WTC11 (cell line): ENCODE data around the gene LDAH. TPM values are rescaled to one million over a fixed set of nuclear protein-coding genes. Genes with fewer than 3 reads are reported as not detected.

Experiments used
- CREB1 ChIP-seq: sonication (generic); formaldehyde crosslinking; IDR thresholded peaks from 2 replicates; pipeline ENCODE4 v1.8.0; 2023; ENCODE audit warnings: mild to moderate bottlenecking, missing genetic modification reagents
- CREM ChIP-seq: sonication (generic); formaldehyde crosslinking; IDR thresholded peaks from 2 replicates; pipeline ENCODE4 v1.8.1; 2022; ENCODE audit warnings: mild to moderate bottlenecking, missing genetic modification reagents, moderate library complexity
- EMX1 ChIP-seq: fragments of 250-450 bp; sonication (Bioruptor Pico); IDR thresholded peaks from 2 replicates; pipeline ENCODE4 v1.8.0; 2021; ENCODE audit warnings: mild to moderate bottlenecking
- ETV6 ChIP-seq: sonication (generic); formaldehyde crosslinking; IDR thresholded peaks from 2 replicates; pipeline ENCODE4 v1.8.1; 2022; ENCODE audit warnings: mild to moderate bottlenecking, missing genetic modification reagents
- GRHL2 ChIP-seq: fragments of 250-450 bp; sonication (Bioruptor Pico); IDR thresholded peaks from 2 replicates; pipeline ENCODE4 v1.8.0; 2022; ENCODE audit warnings: mild to moderate bottlenecking, moderate library complexity; ENCODE audit not compliant: insufficient replicate concordance, severe bottlenecking
- IRF2 ChIP-seq: sonication (generic); formaldehyde crosslinking; IDR thresholded peaks from 2 replicates; pipeline ENCODE4 v1.8.0; 2022; ENCODE audit warnings: low read depth, missing genetic modification reagents, borderline replicate concordance
- KAT7 ChIP-seq: sonication (generic); formaldehyde crosslinking; IDR thresholded peaks from 2 replicates; pipeline ENCODE4 v1.8.1; 2023; ENCODE audit warnings: missing genetic modification reagents, mild to moderate bottlenecking, borderline replicate concordance
- MXD4 ChIP-seq: fragments of 250-450 bp; sonication (Bioruptor Pico); IDR thresholded peaks from 2 replicates; pipeline ENCODE4 v1.8.0; 2021; ENCODE audit warnings: mild to moderate bottlenecking, moderate library complexity, borderline replicate concordance
- NFE2L1 ChIP-seq: sonication (generic); formaldehyde crosslinking; IDR thresholded peaks from 2 replicates; pipeline ENCODE4 v1.8.1; 2023; ENCODE audit warnings: missing genetic modification reagents
- OVOL2 ChIP-seq: fragments of 250-450 bp; sonication (Bioruptor Pico); IDR thresholded peaks from 2 replicates; pipeline ENCODE4 v1.9.0; 2021; ENCODE audit warnings: mild to moderate bottlenecking, borderline replicate concordance
- RORB ChIP-seq: fragments of 250-450 bp; sonication (Bioruptor Pico); IDR thresholded peaks from 2 replicates; pipeline ENCODE4 v1.9.0; 2021; ENCODE audit warnings: mild to moderate bottlenecking
- SMAD4 ChIP-seq: sonication (generic); formaldehyde crosslinking; IDR thresholded peaks from 2 replicates; pipeline ENCODE4 v1.8.0; 2022; ENCODE audit warnings: mild to moderate bottlenecking, missing genetic modification reagents
- SOX15 ChIP-seq: fragments of 250-450 bp; sonication (Bioruptor Pico); IDR thresholded peaks from 2 replicates; pipeline ENCODE4 v1.9.0; 2021; ENCODE audit warnings: mild to moderate bottlenecking
- SP1 ChIP-seq: sonication (generic); formaldehyde crosslinking; conservative IDR thresholded peaks from 2 replicates; pipeline ENCODE4 v1.8.1; 2022; ENCODE audit warnings: missing genetic modification reagents
- TP53 ChIP-seq: sonication (generic); formaldehyde crosslinking; IDR thresholded peaks from 2 replicates; pipeline ENCODE4 v1.8.1; 2023; ENCODE audit warnings: mild to moderate bottlenecking, missing genetic modification reagents
- ZBTB21 ChIP-seq: sonication (generic); formaldehyde crosslinking; IDR thresholded peaks from 2 replicates; pipeline ENCODE4 v1.8.1; 2023; ENCODE audit warnings: mild to moderate bottlenecking, missing genetic modification reagents, borderline replicate concordance
- ZNF219 ChIP-seq: sonication (generic); formaldehyde crosslinking; IDR thresholded peaks from 2 replicates; pipeline ENCODE4 v1.8.0; 2023; ENCODE audit warnings: missing genetic modification reagents, mild to moderate bottlenecking, borderline replicate concordance
- ZNF232 ChIP-seq: sonication (generic); formaldehyde crosslinking; IDR thresholded peaks from 2 replicates; pipeline ENCODE4 v1.8.0; 2022; ENCODE audit warnings: mild to moderate bottlenecking, missing genetic modification reagents
- ZNF263 ChIP-seq: sonication (generic); formaldehyde crosslinking; IDR thresholded peaks from 2 replicates; pipeline ENCODE4 v1.8.1; 2022; ENCODE audit warnings: low read depth, mild to moderate bottlenecking, moderate library complexity, missing genetic modification reagents
- ZNF317 ChIP-seq: sonication (generic); formaldehyde crosslinking; IDR thresholded peaks from 2 replicates; pipeline ENCODE4 v1.8.1; 2023; ENCODE audit warnings: low read depth, mild to moderate bottlenecking, moderate library complexity, missing genetic modification reagents, borderline replicate concordance
- ZNF671 ChIP-seq: fragments of 250-450 bp; sonication (Bioruptor Pico); IDR thresholded peaks from 2 replicates; pipeline ENCODE4 v1.8.0; 2021; ENCODE audit warnings: mild to moderate bottlenecking
- total RNA-seq: library from RNA; stranded (reverse); gene quantifications from 3 replicates; pipeline ENCODE4 v1.2.3, GENCODE V29; 2021
- TF ChIP-seq, protein P1 (sequence below): sonication (generic); formaldehyde crosslinking; IDR thresholded peaks from 2 replicates; pipeline ENCODE4 v1.8.0; 2022; ENCODE audit warnings: mild to moderate bottlenecking, missing genetic modification reagents
- TF ChIP-seq, protein P2 (sequence below): sonication (generic); formaldehyde crosslinking; IDR thresholded peaks from 2 replicates; pipeline ENCODE4 v1.8.0; 2022; ENCODE audit warnings: mild to moderate bottlenecking, missing genetic modification reagents
- TF ChIP-seq, protein P3 (sequence below): fragments of 250-450 bp; sonication (Bioruptor Pico); IDR thresholded peaks from 2 replicates; pipeline ENCODE4 v1.9.0; 2021; ENCODE audit warnings: mild to moderate bottlenecking
- TF ChIP-seq, protein P4 (sequence below): sonication (generic); formaldehyde crosslinking; IDR thresholded peaks from 2 replicates; pipeline ENCODE4 v1.8.0; 2023; ENCODE audit warnings: mild to moderate bottlenecking, missing genetic modification reagents
- TF ChIP-seq, protein P5 (sequence below): sonication (generic); formaldehyde crosslinking; IDR thresholded peaks from 2 replicates; pipeline ENCODE4 v1.8.1; 2022; ENCODE audit warnings: mild to moderate bottlenecking, moderate library complexity, missing genetic modification reagents
- TF ChIP-seq, protein P6 (sequence below): sonication (generic); formaldehyde crosslinking; IDR thresholded peaks from 2 replicates; pipeline ENCODE4 v1.8.1; 2022; ENCODE audit warnings: low read depth, missing genetic modification reagents, borderline replicate concordance

The LDAH gene
- total RNA-seq, 1 experiment from 2014 or later, result 20.5 TPM

DNA sequence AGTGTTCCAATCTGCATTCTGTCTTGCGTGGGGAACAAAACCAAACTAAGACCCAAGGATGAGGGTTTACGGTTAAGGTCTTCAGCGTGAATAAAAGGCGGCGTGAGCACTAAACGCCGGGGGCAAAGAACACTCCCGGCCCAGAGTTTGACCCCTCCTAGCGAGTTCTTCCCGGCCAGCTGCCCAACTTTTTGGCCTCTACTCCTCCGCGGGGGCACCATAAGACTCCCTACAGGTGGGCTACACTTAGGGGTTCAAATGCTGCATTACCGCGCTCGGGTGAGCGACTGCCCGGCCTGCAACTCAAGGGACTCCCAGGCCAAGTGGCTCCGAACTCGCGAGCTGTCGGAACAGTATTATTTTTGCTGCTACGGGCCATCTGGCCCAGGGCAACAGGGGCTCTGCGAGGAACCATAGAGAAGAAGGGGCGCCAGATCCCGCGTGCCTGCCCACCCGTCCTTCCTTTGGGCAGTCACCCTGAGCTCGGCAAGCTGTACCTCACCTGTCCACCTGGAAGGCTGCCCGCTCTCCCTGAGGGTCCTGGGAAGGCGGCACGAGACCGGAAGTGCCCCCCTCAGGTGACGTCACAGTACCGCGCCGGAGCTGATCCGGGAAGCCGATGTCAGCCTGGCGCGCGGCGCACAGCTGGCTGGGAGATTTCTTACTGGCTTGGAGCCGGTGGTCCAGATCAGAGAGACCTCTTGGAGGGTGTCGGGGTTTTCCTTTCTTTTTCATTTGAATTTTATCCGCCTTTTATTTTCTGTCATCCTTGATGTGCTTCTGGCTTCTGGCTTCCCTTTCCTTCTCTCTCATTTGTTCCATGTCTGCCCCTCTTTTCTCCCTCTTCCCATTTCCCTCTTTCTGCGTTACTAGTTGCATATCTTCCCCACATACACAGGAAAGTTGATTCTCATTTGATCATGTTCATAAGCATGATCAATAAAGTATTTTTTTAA is at the start of gene LDAH (continued):
- TF ChIP-seq ZNF219 (CRISPR knock-in tag), result no peak
- no peak for TF ChIP-seq ZBTB21
- TF ChIP-seq ETV6 (CRISPR knock-in tag), result peak; percentile 80; the same call in 1 of the 2 replicates
- TF ChIP-seq, protein P1, sequence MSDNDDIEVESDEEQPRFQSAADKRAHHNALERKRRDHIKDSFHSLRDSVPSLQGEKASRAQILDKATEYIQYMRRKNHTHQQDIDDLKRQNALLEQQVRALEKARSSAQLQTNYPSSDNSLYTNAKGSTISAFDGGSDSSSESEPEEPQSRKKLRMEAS (CRISPR knock-in tag), result peak; percentile 94
- TF ChIP-seq GRHL2 (CRISPR knock-in tag), result no peak
- peak; percentile 93 for TF ChIP-seq CREB1 (CRISPR knock-in tag)
- no peak for TF ChIP-seq IRF2 (CRISPR knock-in tag)
- TF ChIP-seq, protein P2, sequence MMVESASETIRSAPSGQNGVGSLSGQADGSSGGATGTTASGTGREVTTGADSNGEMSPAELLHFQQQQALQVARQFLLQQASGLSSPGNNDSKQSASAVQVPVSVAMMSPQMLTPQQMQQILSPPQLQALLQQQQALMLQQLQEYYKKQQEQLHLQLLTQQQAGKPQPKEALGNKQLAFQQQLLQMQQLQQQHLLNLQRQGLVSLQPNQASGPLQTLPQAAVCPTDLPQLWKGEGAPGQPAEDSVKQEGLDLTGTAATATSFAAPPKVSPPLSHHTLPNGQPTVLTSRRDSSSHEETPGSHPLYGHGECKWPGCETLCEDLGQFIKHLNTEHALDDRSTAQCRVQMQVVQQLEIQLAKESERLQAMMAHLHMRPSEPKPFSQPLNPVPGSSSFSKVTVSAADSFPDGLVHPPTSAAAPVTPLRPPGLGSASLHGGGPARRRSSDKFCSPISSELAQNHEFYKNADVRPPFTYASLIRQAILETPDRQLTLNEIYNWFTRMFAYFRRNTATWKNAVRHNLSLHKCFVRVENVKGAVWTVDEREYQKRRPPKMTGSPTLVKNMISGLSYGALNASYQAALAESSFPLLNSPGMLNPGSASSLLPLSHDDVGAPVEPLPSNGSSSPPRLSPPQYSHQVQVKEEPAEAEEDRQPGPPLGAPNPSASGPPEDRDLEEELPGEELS (CRISPR knock-in tag), result peak; percentile 30; the same call in 1 of the 2 replicates
- peak; percentile 91 for TF ChIP-seq SP1 (CRISPR knock-in tag)
- TF ChIP-seq NFE2L1 (CRISPR knock-in tag), result 0 out of 2 replicates have a peak, but pooled peaks have one; percentile 61
- TF ChIP-seq, protein P3, sequence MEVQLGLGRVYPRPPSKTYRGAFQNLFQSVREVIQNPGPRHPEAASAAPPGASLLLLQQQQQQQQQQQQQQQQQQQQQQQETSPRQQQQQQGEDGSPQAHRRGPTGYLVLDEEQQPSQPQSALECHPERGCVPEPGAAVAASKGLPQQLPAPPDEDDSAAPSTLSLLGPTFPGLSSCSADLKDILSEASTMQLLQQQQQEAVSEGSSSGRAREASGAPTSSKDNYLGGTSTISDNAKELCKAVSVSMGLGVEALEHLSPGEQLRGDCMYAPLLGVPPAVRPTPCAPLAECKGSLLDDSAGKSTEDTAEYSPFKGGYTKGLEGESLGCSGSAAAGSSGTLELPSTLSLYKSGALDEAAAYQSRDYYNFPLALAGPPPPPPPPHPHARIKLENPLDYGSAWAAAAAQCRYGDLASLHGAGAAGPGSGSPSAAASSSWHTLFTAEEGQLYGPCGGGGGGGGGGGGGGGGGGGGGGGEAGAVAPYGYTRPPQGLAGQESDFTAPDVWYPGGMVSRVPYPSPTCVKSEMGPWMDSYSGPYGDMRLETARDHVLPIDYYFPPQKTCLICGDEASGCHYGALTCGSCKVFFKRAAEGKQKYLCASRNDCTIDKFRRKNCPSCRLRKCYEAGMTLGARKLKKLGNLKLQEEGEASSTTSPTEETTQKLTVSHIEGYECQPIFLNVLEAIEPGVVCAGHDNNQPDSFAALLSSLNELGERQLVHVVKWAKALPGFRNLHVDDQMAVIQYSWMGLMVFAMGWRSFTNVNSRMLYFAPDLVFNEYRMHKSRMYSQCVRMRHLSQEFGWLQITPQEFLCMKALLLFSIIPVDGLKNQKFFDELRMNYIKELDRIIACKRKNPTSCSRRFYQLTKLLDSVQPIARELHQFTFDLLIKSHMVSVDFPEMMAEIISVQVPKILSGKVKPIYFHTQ (CRISPR knock-in tag), result 0 out of 2 replicates have a peak, but pooled peaks have one; percentile 31
- no peak for TF ChIP-seq MXD4
- TF ChIP-seq SOX15 (CRISPR knock-in tag), result no peak
- TF ChIP-seq TP53 (CRISPR knock-in tag), result no peak
- peak; percentile 99 for TF ChIP-seq CREM (CRISPR knock-in tag)
- TF ChIP-seq KAT7 (CRISPR knock-in tag), result no peak; the same call in 1 of the 2 replicates
- TF ChIP-seq, protein P4, sequence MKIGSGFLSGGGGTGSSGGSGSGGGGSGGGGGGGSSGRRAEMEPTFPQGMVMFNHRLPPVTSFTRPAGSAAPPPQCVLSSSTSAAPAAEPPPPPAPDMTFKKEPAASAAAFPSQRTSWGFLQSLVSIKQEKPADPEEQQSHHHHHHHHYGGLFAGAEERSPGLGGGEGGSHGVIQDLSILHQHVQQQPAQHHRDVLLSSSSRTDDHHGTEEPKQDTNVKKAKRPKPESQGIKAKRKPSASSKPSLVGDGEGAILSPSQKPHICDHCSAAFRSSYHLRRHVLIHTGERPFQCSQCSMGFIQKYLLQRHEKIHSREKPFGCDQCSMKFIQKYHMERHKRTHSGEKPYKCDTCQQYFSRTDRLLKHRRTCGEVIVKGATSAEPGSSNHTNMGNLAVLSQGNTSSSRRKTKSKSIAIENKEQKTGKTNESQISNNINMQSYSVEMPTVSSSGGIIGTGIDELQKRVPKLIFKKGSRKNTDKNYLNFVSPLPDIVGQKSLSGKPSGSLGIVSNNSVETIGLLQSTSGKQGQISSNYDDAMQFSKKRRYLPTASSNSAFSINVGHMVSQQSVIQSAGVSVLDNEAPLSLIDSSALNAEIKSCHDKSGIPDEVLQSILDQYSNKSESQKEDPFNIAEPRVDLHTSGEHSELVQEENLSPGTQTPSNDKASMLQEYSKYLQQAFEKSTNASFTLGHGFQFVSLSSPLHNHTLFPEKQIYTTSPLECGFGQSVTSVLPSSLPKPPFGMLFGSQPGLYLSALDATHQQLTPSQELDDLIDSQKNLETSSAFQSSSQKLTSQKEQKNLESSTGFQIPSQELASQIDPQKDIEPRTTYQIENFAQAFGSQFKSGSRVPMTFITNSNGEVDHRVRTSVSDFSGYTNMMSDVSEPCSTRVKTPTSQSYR (CRISPR knock-in tag), result no peak
- no peak for TF ChIP-seq OVOL2 (CRISPR knock-in tag)
- TF ChIP-seq ZNF263 (CRISPR knock-in tag), result no peak
- TF ChIP-seq, protein P5, sequence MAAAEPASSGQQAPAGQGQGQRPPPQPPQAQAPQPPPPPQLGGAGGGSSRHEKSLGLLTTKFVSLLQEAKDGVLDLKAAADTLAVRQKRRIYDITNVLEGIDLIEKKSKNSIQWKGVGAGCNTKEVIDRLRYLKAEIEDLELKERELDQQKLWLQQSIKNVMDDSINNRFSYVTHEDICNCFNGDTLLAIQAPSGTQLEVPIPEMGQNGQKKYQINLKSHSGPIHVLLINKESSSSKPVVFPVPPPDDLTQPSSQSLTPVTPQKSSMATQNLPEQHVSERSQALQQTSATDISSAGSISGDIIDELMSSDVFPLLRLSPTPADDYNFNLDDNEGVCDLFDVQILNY (CRISPR knock-in tag), result 0 out of 2 replicates have a peak, but pooled peaks have one; percentile 27
- TF ChIP-seq, protein P6, sequence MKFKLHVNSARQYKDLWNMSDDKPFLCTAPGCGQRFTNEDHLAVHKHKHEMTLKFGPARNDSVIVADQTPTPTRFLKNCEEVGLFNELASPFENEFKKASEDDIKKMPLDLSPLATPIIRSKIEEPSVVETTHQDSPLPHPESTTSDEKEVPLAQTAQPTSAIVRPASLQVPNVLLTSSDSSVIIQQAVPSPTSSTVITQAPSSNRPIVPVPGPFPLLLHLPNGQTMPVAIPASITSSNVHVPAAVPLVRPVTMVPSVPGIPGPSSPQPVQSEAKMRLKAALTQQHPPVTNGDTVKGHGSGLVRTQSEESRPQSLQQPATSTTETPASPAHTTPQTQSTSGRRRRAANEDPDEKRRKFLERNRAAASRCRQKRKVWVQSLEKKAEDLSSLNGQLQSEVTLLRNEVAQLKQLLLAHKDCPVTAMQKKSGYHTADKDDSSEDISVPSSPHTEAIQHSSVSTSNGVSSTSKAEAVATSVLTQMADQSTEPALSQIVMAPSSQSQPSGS, result 0 out of 2 replicates have a peak, but pooled peaks have one; percentile 48
- TF ChIP-seq ZNF232 (CRISPR knock-in tag), result no peak
- TF ChIP-seq ZNF317 (CRISPR knock-in tag), result no peak
- no peak for TF ChIP-seq SMAD4
- TF ChIP-seq ZNF671 (CRISPR knock-in tag), result no peak
- no peak for TF ChIP-seq RORB (CRISPR knock-in tag)
- TF ChIP-seq EMX1 (CRISPR knock-in tag), result no peak
